Measurements from ENCODE around the gene DNLZ.

- no peak for TF ChIP-seq EZH2 (IDR thresholded peaks at IDR 0.05; ENCODE audit: low read depth)
- TF ChIP-seq, protein P1, sequence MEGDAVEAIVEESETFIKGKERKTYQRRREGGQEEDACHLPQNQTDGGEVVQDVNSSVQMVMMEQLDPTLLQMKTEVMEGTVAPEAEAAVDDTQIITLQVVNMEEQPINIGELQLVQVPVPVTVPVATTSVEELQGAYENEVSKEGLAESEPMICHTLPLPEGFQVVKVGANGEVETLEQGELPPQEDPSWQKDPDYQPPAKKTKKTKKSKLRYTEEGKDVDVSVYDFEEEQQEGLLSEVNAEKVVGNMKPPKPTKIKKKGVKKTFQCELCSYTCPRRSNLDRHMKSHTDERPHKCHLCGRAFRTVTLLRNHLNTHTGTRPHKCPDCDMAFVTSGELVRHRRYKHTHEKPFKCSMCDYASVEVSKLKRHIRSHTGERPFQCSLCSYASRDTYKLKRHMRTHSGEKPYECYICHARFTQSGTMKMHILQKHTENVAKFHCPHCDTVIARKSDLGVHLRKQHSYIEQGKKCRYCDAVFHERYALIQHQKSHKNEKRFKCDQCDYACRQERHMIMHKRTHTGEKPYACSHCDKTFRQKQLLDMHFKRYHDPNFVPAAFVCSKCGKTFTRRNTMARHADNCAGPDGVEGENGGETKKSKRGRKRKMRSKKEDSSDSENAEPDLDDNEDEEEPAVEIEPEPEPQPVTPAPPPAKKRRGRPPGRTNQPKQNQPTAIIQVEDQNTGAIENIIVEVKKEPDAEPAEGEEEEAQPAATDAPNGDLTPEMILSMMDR (conservative IDR thresholded peaks at IDR 0.05), result no peak
Measured at GRCh38 chr9:136381311-136381710, 17.8 kb upstream of the DNLZ start.
